Measurements from ENCODE around the gene HOXC9. TPM values are rescaled to one million over a fixed set of nuclear protein-coding genes. Genes with fewer than 3 reads are reported as not detected.

HOXC9 gene
- total and polyA plus RNA-seq, 9 of the 15 experiments (the other 6 are each of a cell fraction or from before 2014, with no cell fraction given), result 1.1 to 10.5 (median 9.3) TPM

DNA sequence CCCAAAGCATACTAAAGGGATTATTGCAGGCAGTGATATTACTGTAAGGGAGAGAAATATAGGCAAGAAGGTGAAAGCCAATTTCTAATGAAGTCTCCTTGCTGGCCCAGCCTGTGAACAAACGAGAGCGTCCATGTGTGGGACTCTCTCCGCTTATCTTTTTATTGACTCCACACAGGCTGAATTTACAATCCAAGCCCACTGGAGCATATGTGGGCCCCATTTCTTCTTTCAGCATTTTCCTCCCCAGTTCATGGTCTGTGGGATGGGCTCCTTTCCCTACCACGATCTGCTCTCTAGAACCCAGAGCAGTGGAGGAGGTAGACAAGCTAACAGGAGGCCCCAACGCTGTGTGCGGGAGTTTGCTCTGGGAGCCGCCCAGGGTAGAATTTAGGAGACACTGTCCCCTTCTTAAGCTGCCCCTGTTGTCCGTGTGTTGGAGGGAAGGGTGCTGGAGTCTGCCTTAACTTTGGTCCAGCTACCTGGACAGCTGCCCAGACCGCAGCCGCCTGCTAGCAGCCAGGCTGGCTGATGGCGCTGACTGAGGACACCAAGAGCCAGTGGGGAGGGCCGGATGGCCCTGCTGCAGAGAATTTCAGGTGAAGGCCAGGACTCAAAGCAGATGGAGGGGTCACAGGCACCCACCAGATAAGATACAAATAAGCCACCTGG lies 30.2 kb upstream of the HOXC9 start:
- Histone ChIP-seq H3K36me3 (ENCODE audit: control insufficient read depth, insufficient read depth, low read length) (no peaks in the 10 kb centered on the region), H3K9me1 (ENCODE audit: control insufficient read depth, insufficient read depth, low read length) (no peaks in the 10 kb centered on the region), H3K4me1 (replicated peaks in 1 of 2; ENCODE audit: control insufficient read depth in 2 of 2, insufficient read depth in 2 of 2, low read length in 2 of 2) (peaks cover 0 to 20% of the 10 kb centered on the region in 2 experiments; a peak in 3 of 5 replicates), H4K20me1 (replicated peaks; ENCODE audit: control insufficient read depth, insufficient read depth, low read length) (peaks cover 5% of the 10 kb centered on the region), H2AFZ (ENCODE audit: low read depth, low read length) (no peak overlapping the region), H3K4me2 (ENCODE audit: insufficient read depth, low read length) (no peak overlapping the region), H3K9me3 (replicated peaks; ENCODE audit: control insufficient read depth, insufficient read depth, low read depth, low read length) (no peaks in the 10 kb centered on the region), H3K27me3 (ENCODE audit: control insufficient read depth in 2 of 2, insufficient read depth in 2 of 2, low read length in 2 of 2) (peaks cover 75 to 94% of the 10 kb centered on the region in 2 experiments), H3K4me3 (no peak overlapping the region), H3K9ac (ENCODE audit: insufficient read depth in 1 of 2, low read depth in 2 of 2, low read length in 2 of 2) (no peak overlapping the region), H3K27ac (ENCODE audit: extremely low read depth, low read depth, low read length) (no peak overlapping the region), H3K79me2 (ENCODE audit: control insufficient read depth, insufficient read depth, low read length) (no peaks in the 10 kb centered on the region)
- TF ChIP-seq ZNF124 (CRISPR knock-in tag; IDR thresholded peaks at IDR 0.05) (no peak), RFX5 (IDR thresholded peaks at IDR 0.05; ENCODE audit: low read depth, low read length) (no peak), NCOA4 (IDR thresholded peaks at IDR 0.05; ENCODE audit: partially characterized antibody) (no peak), CBFB (CRISPR knock-in tag; IDR thresholded peaks at IDR 0.05) (no peak), NUFIP1 (IDR thresholded peaks at IDR 0.05; ENCODE audit: partially characterized antibody) (no peak), KAT7 (CRISPR knock-in tag; IDR thresholded peaks at IDR 0.05; ENCODE audit: borderline replicate concordance) (no peak), CHD1 (IDR thresholded peaks at IDR 0.05; ENCODE audit: low read length) (no peak)
- TF ChIP-seq, protein P1, sequence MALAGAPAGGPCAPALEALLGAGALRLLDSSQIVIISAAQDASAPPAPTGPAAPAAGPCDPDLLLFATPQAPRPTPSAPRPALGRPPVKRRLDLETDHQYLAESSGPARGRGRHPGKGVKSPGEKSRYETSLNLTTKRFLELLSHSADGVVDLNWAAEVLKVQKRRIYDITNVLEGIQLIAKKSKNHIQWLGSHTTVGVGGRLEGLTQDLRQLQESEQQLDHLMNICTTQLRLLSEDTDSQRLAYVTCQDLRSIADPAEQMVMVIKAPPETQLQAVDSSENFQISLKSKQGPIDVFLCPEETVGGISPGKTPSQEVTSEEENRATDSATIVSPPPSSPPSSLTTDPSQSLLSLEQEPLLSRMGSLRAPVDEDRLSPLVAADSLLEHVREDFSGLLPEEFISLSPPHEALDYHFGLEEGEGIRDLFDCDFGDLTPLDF (CRISPR knock-in tag; IDR thresholded peaks at IDR 0.05), result no peak
- TF ChIP-seq, protein P2, sequence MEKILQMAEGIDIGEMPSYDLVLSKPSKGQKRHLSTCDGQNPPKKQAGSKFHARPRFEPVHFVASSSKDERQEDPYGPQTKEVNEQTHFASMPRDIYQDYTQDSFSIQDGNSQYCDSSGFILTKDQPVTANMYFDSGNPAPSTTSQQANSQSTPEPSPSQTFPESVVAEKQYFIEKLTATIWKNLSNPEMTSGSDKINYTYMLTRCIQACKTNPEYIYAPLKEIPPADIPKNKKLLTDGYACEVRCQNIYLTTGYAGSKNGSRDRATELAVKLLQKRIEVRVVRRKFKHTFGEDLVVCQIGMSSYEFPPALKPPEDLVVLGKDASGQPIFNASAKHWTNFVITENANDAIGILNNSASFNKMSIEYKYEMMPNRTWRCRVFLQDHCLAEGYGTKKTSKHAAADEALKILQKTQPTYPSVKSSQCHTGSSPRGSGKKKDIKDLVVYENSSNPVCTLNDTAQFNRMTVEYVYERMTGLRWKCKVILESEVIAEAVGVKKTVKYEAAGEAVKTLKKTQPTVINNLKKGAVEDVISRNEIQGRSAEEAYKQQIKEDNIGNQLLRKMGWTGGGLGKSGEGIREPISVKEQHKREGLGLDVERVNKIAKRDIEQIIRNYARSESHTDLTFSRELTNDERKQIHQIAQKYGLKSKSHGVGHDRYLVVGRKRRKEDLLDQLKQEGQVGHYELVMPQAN (IDR thresholded peaks at IDR 0.05; ENCODE audit: borderline replicate concordance), result no peak
- FAIRE-seq, result no peak
- ATAC-seq, result no peak
- POLR2A ChIA-PET, result interaction anchor here (0.5 to 0.7 kb wide), 2 partner anchors 18 to 247 kb away, joined by 3 read pairs; no protein-coding TSS in a partner anchor
- intact Hi-C loops (cut with micrococcal nuclease) (no loop called here), in situ Hi-C loops (cut with MboI) (no loop called here)
- no peak for DNase-seq (ENCODE audit: extremely low read depth in 1 of 4, low spot score in 3 of 4)
- no TSS peak for BruUV-seq (replicated peaks)
- 8% methylated on average over 11 of the region's 12 CpGs for WGBS (ENCODE audit: insufficient coverage, low coverage, missing lambda C conversion rate)
- CTCF ChIA-PET (ENCODE audit: low intra/inter-chr PET ratio), result no interaction called here
